Ishikawa (cell line): Measurements from ENCODE around the gene ZNF215.

Experiments
- CEBPB ChIP-seq: IDR thresholded peaks from 2 replicates; pipeline ENCODE4 v1.6.1; 2012
- CREB1 ChIP-seq: IDR thresholded peaks from 2 replicates; pipeline ENCODE4 v1.6.1; 2012; ENCODE audit warnings: low read depth
- EGR1 ChIP-seq: IDR thresholded peaks from 2 replicates; pipeline ENCODE4 v1.6.1; 2012
- EP300 ChIP-seq: IDR thresholded peaks from 2 replicates; pipeline ENCODE4 v1.6.1; 2012; ENCODE audit warnings: borderline replicate concordance
- FOXM1 ChIP-seq: IDR thresholded peaks from 2 replicates; pipeline ENCODE4 v1.6.1; 2012; ENCODE audit warnings: low read depth, borderline replicate concordance
- NFIC ChIP-seq: IDR thresholded peaks from 2 replicates; pipeline ENCODE4 v1.6.1; 2012
- RAD21 ChIP-seq: IDR thresholded peaks from 2 replicates; pipeline ENCODE4 v1.6.1; 2012; ENCODE audit warnings: low read depth
- TAF1 ChIP-seq: IDR thresholded peaks from 2 replicates; pipeline ENCODE4 v1.6.1; 2012; ENCODE audit warnings: low read depth, mild to moderate bottlenecking
- TCF12 ChIP-seq: IDR thresholded peaks from 2 replicates; pipeline ENCODE4 v1.6.1; 2012; ENCODE audit warnings: low read depth
- TEAD4 ChIP-seq: IDR thresholded peaks from 2 replicates; pipeline ENCODE4 v1.6.1; 2012
- YY1 ChIP-seq: IDR thresholded peaks from 2 replicates; pipeline ENCODE4 v1.6.1; 2012; ENCODE audit warnings: low read depth
- ZBTB7A ChIP-seq: IDR thresholded peaks from 2 replicates; pipeline ENCODE4 v1.6.1; 2012; ENCODE audit warnings: low read depth
- TF ChIP-seq, protein P1 (sequence below): IDR thresholded peaks from 2 replicates; pipeline ENCODE4 v1.6.1; 2012
- TF ChIP-seq, protein P2 (sequence below): IDR thresholded peaks from 2 replicates; pipeline ENCODE4 v1.6.1; 2012; ENCODE audit warnings: low read depth, mild to moderate bottlenecking
- TF ChIP-seq, protein P3 (sequence below): IDR thresholded peaks from 2 replicates; pipeline ENCODE4 v1.6.1; 2012

ZNF215 gene

DNA sequence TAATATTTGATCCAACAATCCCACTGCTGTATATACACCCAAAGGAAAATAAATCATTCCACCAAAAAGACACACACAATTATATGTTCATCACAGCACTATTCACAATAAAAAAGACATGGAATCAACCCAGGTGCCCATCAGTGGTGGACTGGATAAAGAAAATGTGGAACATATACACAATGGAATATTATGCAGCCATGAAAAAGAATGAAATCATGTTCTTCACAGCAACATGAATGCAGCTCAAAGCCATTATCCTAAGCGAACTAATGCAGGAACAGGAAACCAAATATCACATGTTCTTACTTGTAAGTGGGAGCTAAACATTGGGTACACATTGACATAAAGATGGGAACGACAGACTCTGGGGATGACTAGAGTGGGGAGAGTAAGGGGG lies 6.5 kb upstream of the ZNF215 start:
- TF ChIP-seq RAD21: no peak
- TF ChIP-seq EP300: no peak
- TF ChIP-seq ZBTB7A: no peak

GRCh38 chr11:6920702-6921101 lies 5.5 kb upstream of the ZNF215 start, which contains the start of gene OR2D3:
TSS of gene OR2D3 (plus strand) at chr11:6921002. CDS start at chr11:6921002, 0 bp downstream.
- TF ChIP-seq EP300 (no peak), YY1 (no peak), TCF12 (no peak), ZBTB7A (no peak), EGR1 (no peak), TEAD4 (no peak), TAF1 (no peak), RAD21 (no peak), NFIC (no peak), FOXM1 (no peak)
- TF ChIP-seq, protein P1, sequence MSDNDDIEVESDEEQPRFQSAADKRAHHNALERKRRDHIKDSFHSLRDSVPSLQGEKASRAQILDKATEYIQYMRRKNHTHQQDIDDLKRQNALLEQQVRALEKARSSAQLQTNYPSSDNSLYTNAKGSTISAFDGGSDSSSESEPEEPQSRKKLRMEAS: no peak
- TF ChIP-seq, protein P2, sequence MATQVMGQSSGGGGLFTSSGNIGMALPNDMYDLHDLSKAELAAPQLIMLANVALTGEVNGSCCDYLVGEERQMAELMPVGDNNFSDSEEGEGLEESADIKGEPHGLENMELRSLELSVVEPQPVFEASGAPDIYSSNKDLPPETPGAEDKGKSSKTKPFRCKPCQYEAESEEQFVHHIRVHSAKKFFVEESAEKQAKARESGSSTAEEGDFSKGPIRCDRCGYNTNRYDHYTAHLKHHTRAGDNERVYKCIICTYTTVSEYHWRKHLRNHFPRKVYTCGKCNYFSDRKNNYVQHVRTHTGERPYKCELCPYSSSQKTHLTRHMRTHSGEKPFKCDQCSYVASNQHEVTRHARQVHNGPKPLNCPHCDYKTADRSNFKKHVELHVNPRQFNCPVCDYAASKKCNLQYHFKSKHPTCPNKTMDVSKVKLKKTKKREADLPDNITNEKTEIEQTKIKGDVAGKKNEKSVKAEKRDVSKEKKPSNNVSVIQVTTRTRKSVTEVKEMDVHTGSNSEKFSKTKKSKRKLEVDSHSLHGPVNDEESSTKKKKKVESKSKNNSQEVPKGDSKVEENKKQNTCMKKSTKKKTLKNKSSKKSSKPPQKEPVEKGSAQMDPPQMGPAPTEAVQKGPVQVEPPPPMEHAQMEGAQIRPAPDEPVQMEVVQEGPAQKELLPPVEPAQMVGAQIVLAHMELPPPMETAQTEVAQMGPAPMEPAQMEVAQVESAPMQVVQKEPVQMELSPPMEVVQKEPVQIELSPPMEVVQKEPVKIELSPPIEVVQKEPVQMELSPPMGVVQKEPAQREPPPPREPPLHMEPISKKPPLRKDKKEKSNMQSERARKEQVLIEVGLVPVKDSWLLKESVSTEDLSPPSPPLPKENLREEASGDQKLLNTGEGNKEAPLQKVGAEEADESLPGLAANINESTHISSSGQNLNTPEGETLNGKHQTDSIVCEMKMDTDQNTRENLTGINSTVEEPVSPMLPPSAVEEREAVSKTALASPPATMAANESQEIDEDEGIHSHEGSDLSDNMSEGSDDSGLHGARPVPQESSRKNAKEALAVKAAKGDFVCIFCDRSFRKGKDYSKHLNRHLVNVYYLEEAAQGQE: no peak

DNA sequence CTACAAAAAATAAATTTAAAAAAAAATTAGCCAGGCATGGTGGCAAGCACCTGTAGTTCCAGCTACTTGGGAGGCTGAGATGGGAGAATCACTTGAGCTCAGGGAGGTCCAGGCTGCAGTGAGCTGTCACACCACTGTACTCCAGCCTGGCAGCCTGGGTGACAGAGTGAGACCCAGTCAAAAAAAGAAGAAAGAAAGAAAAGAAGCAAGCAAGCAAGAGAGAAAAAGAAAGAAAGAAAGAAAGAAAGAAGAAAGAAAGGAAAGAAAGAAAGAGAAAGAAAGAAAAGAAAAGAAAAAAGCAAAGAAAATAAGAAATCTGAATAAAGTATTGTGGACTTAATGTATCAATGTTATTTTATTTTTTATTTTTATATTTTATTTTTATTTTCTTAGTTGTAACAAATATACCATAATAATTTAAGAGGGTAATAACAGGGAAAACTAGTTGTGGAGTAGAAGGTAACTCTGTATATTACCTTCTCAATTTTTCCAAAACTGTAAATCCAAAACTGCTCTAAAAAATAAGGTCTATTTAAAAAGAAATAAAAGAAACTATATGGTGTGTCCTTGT lies 1.1 kb upstream of the ZNF215 start:
- TF ChIP-seq CREB1 (no peak), NFIC (no peak)

DNA sequence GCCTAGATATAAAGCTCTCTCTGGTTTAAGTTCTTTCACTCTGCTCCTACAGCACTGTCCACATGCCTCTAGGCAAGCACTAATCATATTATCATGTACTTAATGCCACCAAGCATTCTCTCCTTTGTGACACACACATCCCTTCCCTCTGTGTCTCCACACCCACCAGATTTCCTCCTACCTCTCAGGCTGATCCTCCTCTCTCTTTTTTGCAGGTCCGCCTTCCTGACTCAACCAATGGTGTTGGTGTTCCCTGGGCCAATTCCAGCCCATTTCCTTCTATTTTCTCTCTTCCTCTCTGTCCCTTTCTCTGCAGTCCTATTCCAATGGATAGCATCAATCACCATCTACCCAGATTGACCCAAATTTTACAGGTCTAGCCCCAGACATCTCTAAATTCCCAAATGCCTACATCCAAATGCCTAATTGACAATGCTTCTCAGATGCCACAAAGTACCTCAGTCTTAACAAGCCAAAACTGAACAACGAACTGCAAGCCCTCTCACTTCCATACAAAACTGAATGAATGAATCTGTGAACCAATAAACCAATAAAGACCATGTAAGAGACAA lies 504 bp upstream of the ZNF215 start:
- TF ChIP-seq EP300 (no peak), YY1 (no peak), CEBPB (no peak), ZBTB7A (no peak), TCF12 (no peak), NFIC (no peak), RAD21 (no peak), FOXM1 (no peak), CREB1 (no peak), TEAD4 (no peak), TAF1 (no peak), EGR1 (no peak)
- TF ChIP-seq, protein P1: no peak
- TF ChIP-seq, protein P3, sequence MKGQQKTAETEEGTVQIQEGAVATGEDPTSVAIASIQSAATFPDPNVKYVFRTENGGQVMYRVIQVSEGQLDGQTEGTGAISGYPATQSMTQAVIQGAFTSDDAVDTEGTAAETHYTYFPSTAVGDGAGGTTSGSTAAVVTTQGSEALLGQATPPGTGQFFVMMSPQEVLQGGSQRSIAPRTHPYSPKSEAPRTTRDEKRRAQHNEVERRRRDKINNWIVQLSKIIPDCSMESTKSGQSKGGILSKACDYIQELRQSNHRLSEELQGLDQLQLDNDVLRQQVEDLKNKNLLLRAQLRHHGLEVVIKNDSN: no peak
- TF ChIP-seq, protein P2: no peak

- TF ChIP-seq CEBPB: no peak
Measured at GRCh38 chr11:6927030-6927617, 898 bp downstream of the ZNF215 start.

- TF ChIP-seq, protein P2: no peak
- TF ChIP-seq TCF12 (no peak), TEAD4 (no peak), ZBTB7A (no peak), RAD21 (no peak), CEBPB (no peak), EGR1 (no peak), YY1 (no peak), CREB1 (no peak), TAF1 (no peak), NFIC (no peak), FOXM1 (no peak), EP300 (no peak)
- TF ChIP-seq, protein P3: no peak
- TF ChIP-seq, protein P1: no peak
Measured at GRCh38 chr11:6928916-6929315, 2.7 kb downstream of the ZNF215 start.
